Measurements from ENCODE around the gene CADPS. TPM values are rescaled to one million over a fixed set of nuclear protein-coding genes. Genes with fewer than 3 reads are reported as not detected.

CADPS gene
- total RNA-seq, 2 experiments from 2014 or later, result 61.3 to 68.6 TPM

DNA sequence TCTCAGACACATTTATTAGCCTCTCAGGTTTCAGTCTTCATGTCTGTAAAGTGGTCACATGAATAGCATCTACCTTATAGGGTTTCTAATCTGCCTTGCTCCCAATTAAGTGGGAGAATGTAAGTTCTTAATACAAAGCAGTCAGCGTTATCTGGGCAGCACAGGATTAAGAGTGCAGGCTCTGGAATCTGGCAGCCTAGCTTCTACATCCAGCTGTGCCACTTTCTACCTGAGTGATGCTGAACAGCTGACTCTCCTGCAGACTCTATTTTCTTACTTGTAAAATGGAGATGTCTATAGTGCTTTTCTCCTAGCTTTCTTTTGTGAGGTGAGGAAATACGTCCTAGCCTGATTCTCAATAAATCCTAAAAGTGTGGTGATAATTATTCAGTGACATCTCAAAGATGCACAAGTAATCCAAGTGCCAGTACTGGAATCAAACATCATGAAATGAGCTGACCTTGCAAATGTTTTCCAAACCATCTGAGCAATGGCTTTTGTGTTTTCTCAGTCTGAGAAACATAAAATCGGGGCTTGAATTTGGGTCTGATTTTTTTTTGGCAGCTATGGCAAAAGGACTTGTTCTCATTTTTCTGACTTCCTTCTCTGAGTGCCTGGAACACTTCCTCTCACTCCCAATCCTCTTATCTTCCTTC lies 269.7 kb downstream of the CADPS start:
- no peaks in the 10 kb centered on the region for H3K4me1 ChIP-seq (ENCODE audit: insufficient read depth, low read length, poor library complexity, severe bottlenecking)
- H2AFZ ChIP-seq (ENCODE audit: low read length), result no peak overlapping the region
- H3K79me2 ChIP-seq (ENCODE audit: insufficient read depth, low read depth, low read length), result no peaks in the 10 kb centered on the region
- TF ChIP-seq, protein P1, sequence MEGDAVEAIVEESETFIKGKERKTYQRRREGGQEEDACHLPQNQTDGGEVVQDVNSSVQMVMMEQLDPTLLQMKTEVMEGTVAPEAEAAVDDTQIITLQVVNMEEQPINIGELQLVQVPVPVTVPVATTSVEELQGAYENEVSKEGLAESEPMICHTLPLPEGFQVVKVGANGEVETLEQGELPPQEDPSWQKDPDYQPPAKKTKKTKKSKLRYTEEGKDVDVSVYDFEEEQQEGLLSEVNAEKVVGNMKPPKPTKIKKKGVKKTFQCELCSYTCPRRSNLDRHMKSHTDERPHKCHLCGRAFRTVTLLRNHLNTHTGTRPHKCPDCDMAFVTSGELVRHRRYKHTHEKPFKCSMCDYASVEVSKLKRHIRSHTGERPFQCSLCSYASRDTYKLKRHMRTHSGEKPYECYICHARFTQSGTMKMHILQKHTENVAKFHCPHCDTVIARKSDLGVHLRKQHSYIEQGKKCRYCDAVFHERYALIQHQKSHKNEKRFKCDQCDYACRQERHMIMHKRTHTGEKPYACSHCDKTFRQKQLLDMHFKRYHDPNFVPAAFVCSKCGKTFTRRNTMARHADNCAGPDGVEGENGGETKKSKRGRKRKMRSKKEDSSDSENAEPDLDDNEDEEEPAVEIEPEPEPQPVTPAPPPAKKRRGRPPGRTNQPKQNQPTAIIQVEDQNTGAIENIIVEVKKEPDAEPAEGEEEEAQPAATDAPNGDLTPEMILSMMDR (conservative IDR thresholded peaks at IDR 0.05; ENCODE audit: low read length), result no peak
- no peak for TF ChIP-seq EZH2phosphoT487 (IDR thresholded peaks at IDR 0.05; ENCODE audit: borderline replicate concordance, low read depth, low read length)
- ChIA-PET POLR2A (interaction anchor here (1.2 to 1.5 kb wide), 2 partner anchors 8 to 280 kb away, joined by 3 to 4 read pairs; no protein-coding TSS in a partner anchor), CTCF (ENCODE audit: unreplicated experiment) (no interaction called here)
- H3K4me2 ChIP-seq (ENCODE audit: low read length), result no peak overlapping the region
- H3K9me2 ChIP-seq (ENCODE audit: insufficient read depth, low read length), result no peaks in the 10 kb centered on the region
- BruUV-seq (replicated peaks), result no TSS peak
- DNase-seq (ENCODE audit: low spot score), result no peak
- no peaks in the 10 kb centered on the region for H3K36me3 ChIP-seq (ENCODE audit: insufficient read depth, low read length)
- no peaks in the 10 kb centered on the region for H4K20me1 ChIP-seq (ENCODE audit: insufficient read depth, low read length)
- H3K9me3 ChIP-seq (ENCODE audit: low read length), result no peaks in the 10 kb centered on the region
- H3K4me3 ChIP-seq (ENCODE audit: low read depth, low read length, poor library complexity, severe bottlenecking), result no peak overlapping the region
- no peak overlapping the region for H3K27ac ChIP-seq (ENCODE audit: low read depth, low read length, poor library complexity, severe bottlenecking)
- intact Hi-C loops (cut with micrococcal nuclease; ENCODE audit: unreplicated experiment), result no loop called here

DNA sequence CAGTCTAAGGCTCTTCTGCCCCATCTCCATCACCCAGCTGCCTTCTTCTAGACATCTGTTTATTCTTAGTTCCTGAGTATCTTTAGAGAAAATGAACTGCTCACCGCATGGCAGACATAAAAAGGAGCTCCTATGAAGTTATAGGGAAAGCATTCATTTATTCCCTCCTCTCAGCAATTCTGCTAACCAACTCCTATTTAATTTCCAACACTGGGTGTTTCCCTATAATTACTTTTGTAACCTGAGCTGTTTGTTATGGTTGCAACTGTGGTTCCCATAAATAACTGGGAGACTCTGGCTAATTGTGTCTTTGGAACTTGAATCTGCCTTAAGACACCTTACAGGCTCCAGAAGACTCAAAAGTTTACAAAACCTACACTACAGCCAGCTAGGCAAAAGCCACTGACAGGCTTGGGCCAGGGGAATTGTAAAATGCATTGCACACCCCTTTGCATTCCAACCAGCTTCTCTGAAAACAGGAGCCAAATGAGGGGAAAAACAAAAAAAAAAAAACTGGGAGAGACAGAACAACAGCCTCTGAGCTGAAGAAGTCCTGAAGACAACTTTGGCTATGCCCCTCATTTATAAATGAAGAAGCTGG lies 270.4 kb downstream of the CADPS start:
- Histone ChIP-seq H3K79me2 (ENCODE audit: insufficient read depth, low read depth, low read length) (no peaks in the 10 kb centered on the region), H3K4me2 (ENCODE audit: low read length) (no peak overlapping the region), H3K9me2 (ENCODE audit: insufficient read depth, low read length) (no peaks in the 10 kb centered on the region), H3K4me3 (ENCODE audit: low read depth, low read length, poor library complexity, severe bottlenecking) (no peak overlapping the region), H3K36me3 (ENCODE audit: insufficient read depth, low read length) (no peaks in the 10 kb centered on the region), H3K4me1 (ENCODE audit: insufficient read depth, low read length, poor library complexity, severe bottlenecking) (no peaks in the 10 kb centered on the region), H4K20me1 (ENCODE audit: insufficient read depth, low read length) (no peaks in the 10 kb centered on the region), H3K27ac (ENCODE audit: low read depth, low read length, poor library complexity, severe bottlenecking) (no peak overlapping the region), H2AFZ (ENCODE audit: low read length) (no peak overlapping the region), H3K9me3 (ENCODE audit: low read length) (no peaks in the 10 kb centered on the region)
- no TSS peak for BruUV-seq (replicated peaks)
- DNase-seq (ENCODE audit: low spot score), result no peak
- intact Hi-C loops (cut with micrococcal nuclease; ENCODE audit: unreplicated experiment), result no loop called here
- no peak for TF ChIP-seq EZH2phosphoT487 (IDR thresholded peaks at IDR 0.05; ENCODE audit: borderline replicate concordance, low read depth, low read length)
- TF ChIP-seq, protein P1 (conservative IDR thresholded peaks at IDR 0.05; ENCODE audit: low read length), result no peak
- CTCF ChIA-PET (ENCODE audit: unreplicated experiment), result no interaction called here
- POLR2A ChIA-PET, result interaction anchor here (0.6 to 1.5 kb wide), 6 partner anchors 9 to 897 kb away, joined by 3 to 6 read pairs (median 3); no protein-coding TSS in a partner anchor

DNA sequence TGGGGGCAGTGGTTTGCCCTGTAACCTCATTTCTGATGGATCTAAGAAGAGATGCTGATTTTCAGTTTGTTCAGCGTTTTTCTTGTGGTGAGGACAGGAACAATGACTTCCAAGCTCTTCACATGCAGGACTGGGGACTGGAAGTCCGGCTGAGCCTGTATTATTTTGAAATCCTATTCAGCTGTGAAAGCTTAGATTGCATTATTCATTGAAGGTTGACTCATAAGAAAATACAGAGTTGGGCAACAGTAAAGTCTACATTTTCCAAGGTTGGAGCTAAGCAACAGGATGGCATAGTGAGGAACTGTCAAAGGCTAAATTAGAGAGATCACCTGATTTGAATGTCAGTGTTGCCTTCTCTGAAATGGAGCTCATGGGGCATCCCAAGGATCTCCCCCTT lies 270.9 kb downstream of the CADPS start:
- POLR2A ChIA-PET, result interaction anchor here (0.6 to 1.5 kb wide), 5 partner anchors 10 to 896 kb away, joined by 3 to 4 read pairs (median 3); no protein-coding TSS in a partner anchor

More for the DNA sequence above, 270.9 kb downstream of the CADPS start:
- no peaks in the 10 kb centered on the region for H3K9me2 ChIP-seq (ENCODE audit: insufficient read depth, low read length)
- TF ChIP-seq, protein P1 (conservative IDR thresholded peaks at IDR 0.05; ENCODE audit: low read length), result no peak
- TF ChIP-seq EZH2phosphoT487 (IDR thresholded peaks at IDR 0.05; ENCODE audit: borderline replicate concordance, low read depth, low read length), result no peak
- no peak overlapping the region for H2AFZ ChIP-seq (ENCODE audit: low read length)
- DNase-seq (ENCODE audit: low spot score), result no peak
- no peaks in the 10 kb centered on the region for H3K9me3 ChIP-seq (ENCODE audit: low read length)
- no peaks in the 10 kb centered on the region for H3K36me3 ChIP-seq (ENCODE audit: insufficient read depth, low read length)
- H3K79me2 ChIP-seq (ENCODE audit: insufficient read depth, low read depth, low read length), result no peaks in the 10 kb centered on the region
- CTCF ChIA-PET (ENCODE audit: unreplicated experiment), result no interaction called here
- H3K4me1 ChIP-seq (ENCODE audit: insufficient read depth, low read length, poor library complexity, severe bottlenecking), result no peaks in the 10 kb centered on the region
- intact Hi-C loops (cut with micrococcal nuclease; ENCODE audit: unreplicated experiment), result no loop called here
- no TSS peak for BruUV-seq (replicated peaks)
- H3K4me3 ChIP-seq (ENCODE audit: low read depth, low read length, poor library complexity, severe bottlenecking), result no peak overlapping the region
- H3K4me2 ChIP-seq (ENCODE audit: low read length), result no peak overlapping the region
- no peaks in the 10 kb centered on the region for H4K20me1 ChIP-seq (ENCODE audit: insufficient read depth, low read length)
- H3K27ac ChIP-seq (ENCODE audit: low read depth, low read length, poor library complexity, severe bottlenecking), result no peak overlapping the region

Measured in OCI-LY7 (cell line).